Brain microvascular endothelial cell (primary cell): ENCODE results near the gene ARHGAP24.
A peak's percentile ranks its signal among the peaks of the same experiment; 100 is the strongest.

Experiments used
- DNase-seq: peaks from one replicate; pipeline ENCODE4 v3.0.0-alpha.2; 2020
- H3K27ac ChIP-seq: fragments of 250-450 bp; sonication (Bioruptor Pico); 2 replicates; pipeline ENCODE4 v1.5.1; 2020; ENCODE audit warnings: mild to moderate bottlenecking, moderate library complexity
- H3K27me3 ChIP-seq: fragments of 250-450 bp; sonication (Bioruptor Pico); replicated peaks from 2 replicates; pipeline ENCODE4 v1.5.1; 2020; ENCODE audit warnings: mild to moderate bottlenecking
- H3K36me3 ChIP-seq: fragments of 250-450 bp; sonication (Bioruptor Pico); replicated peaks from 2 replicates; pipeline ENCODE4 v1.5.1; 2020; ENCODE audit warnings: mild to moderate bottlenecking
- H3K4me3 ChIP-seq: 2 replicates; pipeline ENCODE4 v1.5.1; 2011; ENCODE audit warnings: low read depth, mild to moderate bottlenecking, control low read depth, low read length, moderate library complexity
- CTCF ChIP-seq: IDR thresholded peaks from 2 replicates; pipeline ENCODE4 v1.5.1; 2011; ENCODE audit warnings: low read depth, mild to moderate bottlenecking, moderate library complexity, low read length, control low read depth, inconsistent platforms; ENCODE audit errors: missing control alignments
- in situ Hi-C: cut with HindIII; loops from 2 replicates; pipeline ENCODE4 v1.10.0; 2017; ENCODE audit warnings: low sequenced_read_pairs, low pct_ligation_motif_present

The ARHGAP24 gene

GRCh38 chr4:85455942-85456341 is 19.0 kb upstream of the ARHGAP24 start:
- DNase-seq: no peak
- no peak overlapping the region for H3K27ac ChIP-seq
- H3K27me3 ChIP-seq: no peaks in the 10 kb centered on the region
- in situ Hi-C loops: no loop called here
- no peak overlapping the region for H3K4me3 ChIP-seq
- no peak for TF ChIP-seq CTCF
- no peaks in the 10 kb centered on the region for H3K36me3 ChIP-seq

GRCh38 chr4:85457752-85458467 is 17.0 kb upstream of the ARHGAP24 start:
- Histone ChIP-seq H3K27ac (no peak overlapping the region), H3K36me3 (no peaks in the 10 kb centered on the region), H3K27me3 (no peaks in the 10 kb centered on the region), H3K4me3 (no peak overlapping the region)
- no peak for TF ChIP-seq CTCF
- in situ Hi-C loops: no loop called here
- DNase-seq: no peak

DNA sequence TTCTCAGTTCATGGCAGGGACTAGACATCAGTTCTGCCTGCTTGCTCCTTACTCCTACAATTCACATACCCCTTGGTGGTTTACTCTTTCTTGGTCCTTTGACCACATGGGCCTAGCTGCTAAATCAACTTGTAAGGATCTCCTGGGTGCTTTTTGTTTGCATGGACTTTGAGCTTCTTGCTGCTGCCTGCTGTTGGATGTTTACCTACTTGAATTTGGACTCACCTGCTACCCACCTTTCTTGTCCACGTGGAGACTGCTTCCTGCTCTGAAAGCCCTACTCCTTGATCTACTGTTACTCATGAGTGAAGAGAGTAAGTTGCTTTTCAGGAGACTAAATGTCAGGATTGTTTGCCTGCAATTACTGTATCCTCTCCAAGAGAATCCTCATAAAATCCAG is 15.2 kb upstream of the ARHGAP24 start:
- Histone ChIP-seq H3K27me3 (no peaks in the 10 kb centered on the region), H3K36me3 (no peaks in the 10 kb centered on the region), H3K4me3 (no peak overlapping the region), H3K27ac (no peak overlapping the region)
- no peak for TF ChIP-seq CTCF
- in situ Hi-C loops: no loop called here
- no peak for DNase-seq

GRCh38 chr4:85474356-85474755 is 594 bp upstream of the ARHGAP24 start:
- in situ Hi-C loops: no loop called here
- Histone ChIP-seq H3K27ac (no peak overlapping the region), H3K36me3 (no peaks in the 10 kb centered on the region), H3K4me3 (peak overlapping the region; percentile 61), H3K27me3 (peaks cover 8% of the 10 kb centered on the region)
- no peak for TF ChIP-seq CTCF
- no peak for DNase-seq

- no peak for TF ChIP-seq CTCF
- Histone ChIP-seq H3K4me3 (peak overlapping the region; percentile 61), H3K36me3 (no peaks in the 10 kb centered on the region), H3K27me3 (peaks cover 8% of the 10 kb centered on the region), H3K27ac (no peak overlapping the region)
- DNase-seq: no peak
- in situ Hi-C loops: no loop called here
Observed at GRCh38 chr4:85475631-85476233, 782 bp downstream of the ARHGAP24 start.
